NCI-H128 (cell line): Measurements from ENCODE around the gene RC3H2.

Experiments
- DNase-seq: peaks from one replicate; lab custom pipeline; 2025; ENCODE audit not compliant: unreplicated experiment; lab: John Stamatoyannopoulos, UW

RC3H2 gene

GRCh38 chr9:122904823-122905710 lies at the start of gene RC3H2:
Gene RC3H2 (minus strand): TSS chr9:122905359. CDS start chr9:122897509, 7,850 bp downstream.
- peak; percentile 100 for DNase-seq

GRCh38 chr9:122954253-122954691 lies 49.1 kb upstream of the RC3H2 start:
- DNase-seq = no peak

- no peak for DNase-seq
Measured at GRCh38 chr9:122951056-122951455, 45.9 kb upstream of the RC3H2 start.

GRCh38 chr9:122950263-122950662 lies 45.1 kb upstream of the RC3H2 start:
- DNase-seq = no peak

- DNase-seq = no peak
Measured at GRCh38 chr9:122949696-122950095, 44.5 kb upstream of the RC3H2 start.

GRCh38 chr9:122948313-122948712 lies 43.2 kb upstream of the RC3H2 start:
- no peak for DNase-seq

GRCh38 chr9:122946461-122947005 lies 41.4 kb upstream of the RC3H2 start:
- DNase-seq = no peak

- DNase-seq = no peak
Measured at GRCh38 chr9:122944960-122945888, 40.1 kb upstream of the RC3H2 start.

GRCh38 chr9:122941582-122942234 lies 36.5 kb upstream of the RC3H2 start:
- no peak for DNase-seq

GRCh38 chr9:122940749-122941581 lies 35.8 kb upstream of the RC3H2 start, which contains the start of gene RABGAP1:
Gene RABGAP1 (plus strand): TSS chr9:122941020. CDS start chr9:122957060, 16,040 bp downstream.
- peak; percentile 97 for DNase-seq

GRCh38 chr9:122940454-122940748 lies 35.2 kb upstream of the RC3H2 start:
- no peak for DNase-seq

- no peak for DNase-seq
Measured at GRCh38 chr9:122939601-122940000, 34.4 kb upstream of the RC3H2 start.

- no peak for DNase-seq
Measured at GRCh38 chr9:122936883-122937282, 31.7 kb upstream of the RC3H2 start.

- no peak for DNase-seq
Measured at GRCh38 chr9:122936464-122936863, 31.3 kb upstream of the RC3H2 start.

GRCh38 chr9:122931226-122932121 lies 26.3 kb upstream of the RC3H2 start, which contains the start of gene ZBTB26:
Gene ZBTB26 (minus strand): TSS chr9:122931512. CDS start chr9:122919934, 11,578 bp downstream.
- DNase-seq = peak; percentile 79

- no peak for DNase-seq
Measured at GRCh38 chr9:122930541-122931225, 25.5 kb upstream of the RC3H2 start.

- no peak for DNase-seq
Measured at GRCh38 chr9:122929796-122930354, 24.7 kb upstream of the RC3H2 start.

GRCh38 chr9:122923947-122924346 lies 18.8 kb upstream of the RC3H2 start:
- no peak for DNase-seq
